ENCODE results near the gene MAP3K12. TPM values are rescaled to one million over a fixed set of nuclear protein-coding genes. Genes with fewer than 3 reads are reported as not detected.

Gene MAP3K12
- total and polyA plus RNA-seq, 2 of the 8 experiments (the other 6 are each of a cell fraction or from before 2014, with no cell fraction given), result 23.4 to 42.7 TPM

GRCh38 chr12:53474819-53475218, 24.4 kb downstream of the MAP3K12 start:
- POLR2A ChIA-PET (ENCODE audit: partially characterized antibody), result interaction anchor here (0.6 to 67.0 kb wide), 8 partner anchors 7 to 186 kb away, joined by 3 to 3397 read pairs (median 4); partner anchors contain the start of genes AAAS, MAP3K12, NPFF and PCBP2
- Histone ChIP-seq H3K9ac (replicated peaks in 1 of 4; ENCODE audit: extremely low read depth in 1 of 4, low read depth in 3 of 4, low read length in 3 of 4) (no peak overlapping the region), H3K23ac (ENCODE audit: insufficient read length) (no peak overlapping the region), H4K91ac (replicated peaks; ENCODE audit: insufficient read length, low read length) (no peak overlapping the region), H3K18ac (ENCODE audit: extremely low read depth, low read length) (no peak overlapping the region), H3K36me3 (ENCODE audit: control insufficient read depth in 2 of 4, insufficient read depth in 4 of 4, low read length in 3 of 4) (peaks cover 53 to 98% (median 84%) of the 10 kb centered on the region in 4 experiments), H3K4me3 (ENCODE audit: extremely low read depth in 1 of 4, insufficient read depth in 2 of 4, low read depth in 3 of 4, low read length in 4 of 4) (no peak overlapping the region), H3K23me2 (ENCODE audit: low read depth, low read length) (no peaks in the 10 kb centered on the region), H3K14ac (ENCODE audit: insufficient read length) (no peak overlapping the region), H3K4me2 (ENCODE audit: insufficient read depth in 1 of 2, low read depth in 2 of 2, low read length in 2 of 2) (no peak overlapping the region), H3K56ac (replicated peaks; ENCODE audit: insufficient read length, low read depth, low read length) (no peak overlapping the region), H4K5ac (ENCODE audit: insufficient read length, low read depth, low read length) (no peak overlapping the region), H3K4ac (replicated peaks; ENCODE audit: insufficient read length, low read depth, low read length) (no peak overlapping the region), H3K79me2 (ENCODE audit: control insufficient read depth in 1 of 2, insufficient read depth in 2 of 2, low read length in 2 of 2) (peaks cover 0 to 45% of the 10 kb centered on the region in 2 experiments; a peak in 2 of 4 replicates), H3K9me3 (ENCODE audit: insufficient read depth in 2 of 2, low read depth in 1 of 2, low read length in 1 of 2) (no peaks in the 10 kb centered on the region), H2BK5ac (ENCODE audit: low read depth, low read length) (no peak overlapping the region), H2BK20ac (ENCODE audit: low read length) (no peak overlapping the region), H4K20me1 (replicated peaks in 1 of 2; ENCODE audit: control insufficient read depth in 1 of 2, insufficient read depth in 2 of 2, low read length in 2 of 2) (peaks cover 21 to 31% of the 10 kb centered on the region in 2 experiments), H3K4me1 (replicated peaks in 1 of 4; ENCODE audit: control insufficient read depth in 3 of 4, insufficient read depth in 4 of 4, low read length in 3 of 4) (peaks cover 0 to 7% (median 1%) of the 10 kb centered on the region in 4 experiments; a peak in 3 of 7 replicates), H2AK5ac (ENCODE audit: low read depth, low read length) (no peak overlapping the region), H3K79me1 (ENCODE audit: low read depth, low read length) (no peaks in the 10 kb centered on the region; the same call in none of the 2 replicates), H2BK120ac (replicated peaks; ENCODE audit: low read depth, low read length) (no peak overlapping the region), H3K27ac (ENCODE audit: low read depth, low read length) (no peak overlapping the region), H3K27me3 (replicated peaks in 1 of 4; ENCODE audit: control insufficient read depth in 3 of 4, extremely low read depth in 1 of 4, insufficient read depth in 3 of 4, low read length in 3 of 4) (no peaks in the 10 kb centered on the region), H4K8ac (ENCODE audit: extremely low read depth, insufficient read depth, low read length) (no peak overlapping the region; the same call in 1 of the 2 replicates), H2BK12ac (ENCODE audit: low read depth, low read length) (no peak overlapping the region), H2AFZ (ENCODE audit: low read length) (no peak overlapping the region), H2BK15ac (ENCODE audit: low read length) (no peak overlapping the region)
- CTCF ChIA-PET (ENCODE audit: partially characterized antibody), result interaction anchor here (1.0 to 5.3 kb wide), 10 partner anchors 8 to 271 kb away, joined by 3 to 57 read pairs (median 14); partner anchors contain the start of genes AAAS and MAP3K12
- no peak for DNase-seq (ENCODE audit: low read depth in 1 of 2, low spot score in 2 of 2)
- FAIRE-seq, result no peak
- WGBS, 2 experiments (ENCODE audit: extremely low coverage in 1 of 2, insufficient coverage in 1 of 2, insufficient read length in 1 of 2, insufficient replicate concordance in 2 of 2, low coverage in 1 of 2, low lambda C conversion rate in 2 of 2, missing lambda C conversion rate in 1 of 2), result 95% methylated on average over 11 of the region's 13 CpGs; no CpG with 5 or more reads in 1 of the 2 experiments
